OCI-LY3 (cell line): ENCODE results near the gene SEC31B.

ENCODE experiments used
- CTCF ChIP-seq: fragments of 200-600, 300-600 bp; sonication (generic); IDR thresholded peaks from 2 replicates; pipeline ENCODE4 v1.5.1; 2014; ENCODE audit warnings: antibody characterized with exemption, low read length, low read depth
- EZH2phosphoT487 ChIP-seq: fragments of 200-600 bp; shearing (Covaris generic); IDR thresholded peaks from 2 replicates; pipeline ENCODE4 v1.6.1; 2018; ENCODE audit warnings: antibody characterized with exemption, mixed run types, low read depth

- TF ChIP-seq CTCF (no peak), EZH2phosphoT487 (no peak)
Measured at GRCh38 chr10:100515612-100516011, 4.0 kb downstream of the SEC31B start.
